ENCODE measurements around the gene PRIMPOL.

Gene PRIMPOL

DNA sequence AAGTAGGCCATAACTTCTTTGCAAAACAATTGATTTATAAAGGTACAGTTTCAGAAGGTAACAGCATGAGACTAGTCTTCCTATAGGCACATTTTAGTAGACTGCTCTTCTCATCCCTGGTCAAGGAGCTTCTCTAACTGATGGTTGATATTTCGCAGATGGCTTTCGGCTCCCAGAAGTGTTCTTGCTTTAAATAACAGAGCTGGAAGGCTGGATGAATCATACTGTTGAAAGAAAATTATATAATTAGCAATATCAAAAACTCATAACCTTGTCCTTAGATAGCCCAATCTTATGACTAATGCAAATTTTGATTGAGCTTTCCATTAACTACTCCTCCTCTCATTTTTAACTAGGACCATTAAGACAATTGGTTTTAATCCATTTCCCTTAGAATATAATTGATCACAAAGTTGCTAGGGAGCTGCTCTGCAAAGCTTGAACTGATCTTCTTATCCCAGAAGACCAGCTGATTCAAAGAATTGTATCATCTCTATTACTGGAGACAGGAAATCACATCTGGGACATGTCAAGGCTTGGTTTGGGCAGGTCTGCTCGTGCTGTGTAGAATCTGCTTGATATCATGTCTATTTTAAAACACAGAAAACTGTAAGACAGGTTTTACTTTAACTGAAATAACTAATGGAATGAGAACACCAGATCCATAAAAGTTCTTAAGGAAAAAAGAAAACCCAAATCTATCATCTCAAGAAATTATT, 45.8 kb downstream of the PRIMPOL start:
- H3K27ac ChIP-seq (ENCODE audit: low read depth, low read length) = no peak overlapping the region
- no peaks in the 10 kb centered on the region for H3K4me1 ChIP-seq (ENCODE audit: insufficient read depth, low read length)
- no peaks in the 10 kb centered on the region for H3K36me3 ChIP-seq (ENCODE audit: insufficient read depth, low read length)
- no peaks in the 10 kb centered on the region for H3K27me3 ChIP-seq (ENCODE audit: control insufficient read depth in 1 of 2, insufficient read depth in 2 of 2, low read length in 2 of 2)
- H3K9ac ChIP-seq (ENCODE audit: low read length) = no peak overlapping the region
- H3K9me3 ChIP-seq (ENCODE audit: low read length) = no peaks in the 10 kb centered on the region
- H3K4me3 ChIP-seq (ENCODE audit: low read depth in 1 of 2, low read length in 2 of 2) = no peak overlapping the region

DNA sequence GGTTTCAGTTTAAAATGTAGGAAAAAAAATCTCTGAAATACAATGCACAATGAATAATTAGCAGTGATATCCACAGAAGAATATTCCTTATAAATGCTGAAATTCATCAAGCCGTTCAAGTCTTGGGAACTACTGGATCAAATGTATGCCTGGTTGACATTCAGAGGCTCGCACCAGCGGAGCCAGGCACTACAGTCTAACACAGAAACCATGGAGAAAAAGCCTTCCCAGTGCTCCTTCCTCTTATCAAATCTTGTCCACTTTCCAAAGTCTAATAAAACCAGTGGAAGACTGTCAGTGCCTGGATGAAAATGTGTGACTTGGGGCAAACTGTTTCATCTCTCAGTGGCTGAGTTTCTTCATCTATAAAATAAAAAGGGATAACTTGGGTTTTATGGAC, 48.4 kb downstream of the PRIMPOL start:
- Histone ChIP-seq H3K9ac (ENCODE audit: low read length) (no peak overlapping the region), H3K4me3 (ENCODE audit: low read depth in 1 of 2, low read length in 2 of 2) (no peak overlapping the region), H3K36me3 (ENCODE audit: insufficient read depth, low read length) (no peaks in the 10 kb centered on the region), H3K9me3 (ENCODE audit: low read length) (no peaks in the 10 kb centered on the region), H3K27ac (ENCODE audit: low read depth, low read length) (no peak overlapping the region), H3K27me3 (ENCODE audit: control insufficient read depth in 1 of 2, insufficient read depth in 2 of 2, low read length in 2 of 2) (no peaks in the 10 kb centered on the region), H3K4me1 (ENCODE audit: insufficient read depth, low read length) (no peaks in the 10 kb centered on the region)

DNA sequence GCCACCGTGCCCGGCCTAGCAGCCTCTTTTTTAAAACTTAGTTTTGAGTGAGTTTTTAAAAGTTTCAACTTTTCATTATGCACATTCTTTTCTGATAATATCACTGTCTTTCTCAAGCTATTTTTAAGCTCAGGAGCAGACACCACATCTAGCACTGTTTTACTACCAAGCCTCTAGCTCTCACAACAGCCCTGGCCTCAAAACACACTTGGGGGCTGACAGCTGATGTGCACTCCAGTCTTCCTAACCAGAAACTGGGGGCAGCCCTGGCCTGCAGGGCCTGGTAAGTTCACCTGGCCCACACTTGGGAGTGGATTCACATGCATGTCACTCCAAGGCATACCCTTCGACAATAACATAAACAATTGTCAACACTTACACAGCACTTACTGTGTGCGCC, 50.4 kb downstream of the PRIMPOL start:
- no peak overlapping the region for H3K4me3 ChIP-seq (ENCODE audit: low read depth in 1 of 2, low read length in 2 of 2)
- H3K4me1 ChIP-seq (ENCODE audit: insufficient read depth, low read length) = no peaks in the 10 kb centered on the region
- H3K36me3 ChIP-seq (ENCODE audit: insufficient read depth, low read length) = no peaks in the 10 kb centered on the region
- no peak overlapping the region for H3K9ac ChIP-seq (ENCODE audit: low read length)
- no peaks in the 10 kb centered on the region for H3K9me3 ChIP-seq (ENCODE audit: low read length)
- no peak overlapping the region for H3K27ac ChIP-seq (ENCODE audit: low read depth, low read length)
- H3K27me3 ChIP-seq (ENCODE audit: control insufficient read depth in 1 of 2, insufficient read depth in 2 of 2, low read length in 2 of 2) = no peaks in the 10 kb centered on the region

DNA sequence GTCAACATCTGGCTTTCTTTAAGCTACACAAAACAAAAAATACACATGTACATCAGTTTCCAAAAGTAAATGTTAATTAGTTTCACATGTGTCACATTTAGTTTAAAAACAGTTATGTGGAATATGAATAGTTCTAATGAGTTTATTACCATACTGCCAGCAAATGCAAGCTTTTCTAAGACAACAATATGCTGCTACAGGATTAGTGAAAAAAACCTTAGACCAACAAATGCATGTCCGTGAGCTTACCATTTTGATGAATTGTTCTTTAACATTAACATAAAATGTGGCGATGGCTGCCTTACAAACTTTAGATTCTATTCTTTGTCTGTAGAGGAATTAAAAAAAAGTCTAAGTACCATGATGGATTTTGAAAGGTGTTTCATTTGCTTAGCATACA, 52.6 kb downstream of the PRIMPOL start:
- Histone ChIP-seq H3K4me3 (ENCODE audit: low read depth in 1 of 2, low read length in 2 of 2) (no peak overlapping the region), H3K36me3 (ENCODE audit: insufficient read depth, low read length) (no peaks in the 10 kb centered on the region), H3K9me3 (ENCODE audit: low read length) (no peaks in the 10 kb centered on the region), H3K27ac (ENCODE audit: low read depth, low read length) (no peak overlapping the region), H3K27me3 (ENCODE audit: control insufficient read depth in 1 of 2, insufficient read depth in 2 of 2, low read length in 2 of 2) (no peaks in the 10 kb centered on the region), H3K9ac (ENCODE audit: low read length) (no peak overlapping the region), H3K4me1 (ENCODE audit: insufficient read depth, low read length) (no peaks in the 10 kb centered on the region)

DNA sequence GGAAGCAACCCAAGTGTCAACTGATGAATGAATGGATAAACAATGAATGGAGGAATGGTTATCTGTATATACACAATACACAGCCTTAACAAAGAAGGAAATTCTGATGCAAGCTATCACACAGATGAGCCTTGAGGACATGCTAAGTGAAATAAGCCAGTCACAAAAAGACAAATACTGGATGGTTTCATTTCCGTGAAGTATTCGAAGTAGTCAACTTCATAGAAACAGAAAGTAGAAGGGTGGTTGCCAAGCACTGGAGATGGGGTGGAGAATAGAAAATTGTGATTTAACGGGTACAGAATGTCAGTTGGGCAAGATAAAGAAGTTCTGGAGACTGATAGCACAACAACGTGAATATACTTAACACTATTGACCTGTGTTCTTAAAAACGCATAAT, 56.2 kb downstream of the PRIMPOL start:
- H3K9ac ChIP-seq (ENCODE audit: low read length) = no peak overlapping the region
- H3K4me1 ChIP-seq (ENCODE audit: insufficient read depth, low read length) = no peaks in the 10 kb centered on the region
- no peaks in the 10 kb centered on the region for H3K36me3 ChIP-seq (ENCODE audit: insufficient read depth, low read length)
- H3K9me3 ChIP-seq (ENCODE audit: low read length) = no peaks in the 10 kb centered on the region
- no peak overlapping the region for H3K4me3 ChIP-seq (ENCODE audit: low read depth in 1 of 2, low read length in 2 of 2)
- H3K27ac ChIP-seq (ENCODE audit: low read depth, low read length) = no peak overlapping the region
- no peaks in the 10 kb centered on the region for H3K27me3 ChIP-seq (ENCODE audit: control insufficient read depth in 1 of 2, insufficient read depth in 2 of 2, low read length in 2 of 2)

DNA sequence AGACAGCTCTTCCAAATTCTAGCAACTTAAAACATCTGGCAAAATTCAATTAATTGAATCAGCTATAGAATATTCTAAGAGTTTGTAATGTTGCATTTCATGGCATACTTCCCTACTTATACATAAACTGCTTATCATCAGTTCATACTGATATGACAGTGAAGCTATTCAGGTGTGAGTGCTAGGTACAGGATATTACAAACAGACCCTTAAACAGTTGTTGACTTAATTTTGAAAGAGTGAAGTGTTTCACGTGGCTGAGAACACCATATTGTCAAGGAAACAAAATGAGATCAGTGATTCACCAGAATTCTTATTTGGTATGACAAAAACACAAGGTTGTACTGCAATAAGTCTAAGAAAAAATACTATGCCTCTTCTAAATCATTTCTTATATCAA, 56.9 kb downstream of the PRIMPOL start:
- Histone ChIP-seq H3K27me3 (ENCODE audit: control insufficient read depth in 1 of 2, insufficient read depth in 2 of 2, low read length in 2 of 2) (no peaks in the 10 kb centered on the region), H3K36me3 (ENCODE audit: insufficient read depth, low read length) (no peaks in the 10 kb centered on the region), H3K4me3 (ENCODE audit: low read depth in 1 of 2, low read length in 2 of 2) (no peak overlapping the region), H3K27ac (ENCODE audit: low read depth, low read length) (no peak overlapping the region), H3K9me3 (ENCODE audit: low read length) (no peaks in the 10 kb centered on the region), H3K9ac (ENCODE audit: low read length) (no peak overlapping the region), H3K4me1 (ENCODE audit: insufficient read depth, low read length) (no peaks in the 10 kb centered on the region)

DNA sequence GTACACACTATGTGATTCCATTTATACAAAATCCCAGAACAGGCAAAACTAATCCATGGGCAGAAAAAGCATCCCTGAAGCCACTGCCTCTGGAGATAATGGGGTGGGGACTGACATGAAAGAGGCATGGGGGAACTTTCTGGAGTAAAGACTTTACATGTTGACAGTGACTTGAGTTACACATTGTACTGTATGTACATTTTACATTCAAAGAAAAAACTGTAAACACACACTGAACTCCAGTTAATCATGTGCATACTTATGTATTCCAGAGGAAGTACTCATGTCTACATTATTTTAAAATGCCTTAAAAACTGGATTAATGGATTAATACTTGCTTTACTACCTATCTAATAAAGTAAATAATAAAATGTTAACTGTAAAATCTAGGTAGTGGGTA, 62.8 kb downstream of the PRIMPOL start:
- H3K9me3 ChIP-seq (ENCODE audit: low read length) = no peaks in the 10 kb centered on the region
- no peaks in the 10 kb centered on the region for H3K27me3 ChIP-seq (ENCODE audit: control insufficient read depth in 1 of 2, insufficient read depth in 2 of 2, low read length in 2 of 2)
- H3K4me3 ChIP-seq (ENCODE audit: low read depth in 1 of 2, low read length in 2 of 2) = no peak overlapping the region
- no peaks in the 10 kb centered on the region for H3K4me1 ChIP-seq (ENCODE audit: insufficient read depth, low read length)
- H3K36me3 ChIP-seq (ENCODE audit: insufficient read depth, low read length) = no peaks in the 10 kb centered on the region
- no peak overlapping the region for H3K27ac ChIP-seq (ENCODE audit: low read depth, low read length)
- no peak overlapping the region for H3K9ac ChIP-seq (ENCODE audit: low read length)

DNA sequence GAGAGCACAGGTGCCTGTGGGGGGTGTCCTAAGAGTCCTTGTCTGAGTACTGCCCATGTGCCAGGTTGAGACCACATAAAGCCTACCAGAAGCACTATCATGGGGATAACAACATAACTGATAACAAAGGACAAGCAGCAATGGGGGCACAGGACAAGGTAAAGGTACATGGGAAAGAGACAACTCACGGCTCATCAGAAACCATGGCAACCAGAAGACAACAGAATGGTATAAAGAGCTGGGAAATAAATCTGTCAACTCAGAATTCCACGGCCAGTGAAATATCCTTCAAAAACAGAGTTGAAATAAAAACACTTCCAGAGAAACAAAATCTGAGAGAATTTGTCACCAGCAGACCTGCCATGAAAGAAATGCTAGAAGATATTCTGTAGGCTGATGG, 64.3 kb downstream of the PRIMPOL start:
- no peaks in the 10 kb centered on the region for H3K4me1 ChIP-seq (ENCODE audit: insufficient read depth, low read length)
- no peaks in the 10 kb centered on the region for H3K9me3 ChIP-seq (ENCODE audit: low read length)
- no peaks in the 10 kb centered on the region for H3K36me3 ChIP-seq (ENCODE audit: insufficient read depth, low read length)
- no peak overlapping the region for H3K9ac ChIP-seq (ENCODE audit: low read length)
- H3K27ac ChIP-seq (ENCODE audit: low read depth, low read length) = no peak overlapping the region
- no peak overlapping the region for H3K4me3 ChIP-seq (ENCODE audit: low read depth in 1 of 2, low read length in 2 of 2)
- no peaks in the 10 kb centered on the region for H3K27me3 ChIP-seq (ENCODE audit: control insufficient read depth in 1 of 2, insufficient read depth in 2 of 2, low read length in 2 of 2)

DNA sequence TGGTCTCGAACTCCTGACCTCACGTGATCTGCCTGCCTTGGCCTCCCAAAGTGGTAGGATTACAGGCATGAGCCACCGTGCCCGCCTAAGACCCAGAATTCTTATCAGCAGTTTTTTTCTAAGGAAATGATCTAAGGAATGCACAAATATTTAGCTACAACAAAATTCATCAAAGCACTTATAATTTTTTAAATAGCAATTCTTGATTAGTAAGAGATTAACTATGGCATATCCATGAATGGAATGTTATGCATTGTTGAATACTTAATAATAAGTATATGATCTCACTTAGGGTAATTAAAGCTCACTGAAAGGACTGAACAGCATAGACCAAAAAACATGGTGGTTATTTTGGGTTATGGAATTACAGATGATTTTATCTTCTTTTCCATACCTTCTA, 66.0 kb downstream of the PRIMPOL start:
- H3K9ac ChIP-seq (ENCODE audit: low read length) = no peak overlapping the region
- H3K27ac ChIP-seq (ENCODE audit: low read depth, low read length) = no peak overlapping the region
- no peaks in the 10 kb centered on the region for H3K4me1 ChIP-seq (ENCODE audit: insufficient read depth, low read length)
- no peaks in the 10 kb centered on the region for H3K36me3 ChIP-seq (ENCODE audit: insufficient read depth, low read length)
- no peak overlapping the region for H3K4me3 ChIP-seq (ENCODE audit: low read depth in 1 of 2, low read length in 2 of 2)
- no peaks in the 10 kb centered on the region for H3K9me3 ChIP-seq (ENCODE audit: low read length)
- H3K27me3 ChIP-seq (ENCODE audit: control insufficient read depth in 1 of 2, insufficient read depth in 2 of 2, low read length in 2 of 2) = no peaks in the 10 kb centered on the region

DNA sequence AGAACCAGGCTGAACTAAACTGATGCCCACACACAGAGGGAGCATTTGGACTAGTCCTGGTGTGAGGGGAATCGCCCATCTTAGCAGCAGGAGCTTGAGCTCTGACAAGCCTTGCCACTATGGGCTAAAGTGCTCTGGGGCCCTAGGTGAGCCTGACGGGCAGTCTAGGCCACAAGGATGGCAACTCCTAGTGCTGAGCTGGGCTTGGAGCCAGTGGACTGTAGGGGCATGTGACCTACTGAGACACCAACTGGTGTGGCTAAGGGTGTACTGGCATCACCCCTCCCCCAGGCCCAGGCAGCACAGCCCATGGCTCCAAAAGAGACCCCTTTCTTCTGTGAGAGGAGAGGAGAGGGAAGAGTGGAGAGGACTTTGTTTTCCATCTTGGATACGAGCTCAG, 69.9 kb downstream of the PRIMPOL start:
- Histone ChIP-seq H3K27me3 (ENCODE audit: control insufficient read depth in 1 of 2, insufficient read depth in 2 of 2, low read length in 2 of 2) (no peaks in the 10 kb centered on the region), H3K36me3 (ENCODE audit: insufficient read depth, low read length) (no peaks in the 10 kb centered on the region), H3K27ac (ENCODE audit: low read depth, low read length) (no peak overlapping the region)

DNA sequence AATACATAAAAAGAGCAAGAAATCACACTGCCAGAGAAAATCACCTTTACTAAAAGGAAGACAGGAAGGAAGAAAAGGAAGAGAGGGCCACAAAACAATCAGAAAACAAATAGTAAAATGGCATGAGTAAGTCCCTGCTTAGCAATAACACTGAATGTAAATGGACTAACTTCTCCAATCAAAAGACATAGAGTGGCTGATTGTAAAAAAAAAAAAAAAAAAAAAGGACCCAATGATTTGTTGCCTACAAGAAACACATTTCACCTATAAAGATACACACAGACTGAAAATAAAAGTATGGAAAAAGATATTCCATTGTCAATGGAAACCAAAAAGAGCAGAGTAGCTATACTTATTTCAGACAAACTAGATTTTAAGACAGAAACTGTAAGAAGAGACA, 71.7 kb downstream of the PRIMPOL start:
- Histone ChIP-seq H3K36me3 (ENCODE audit: insufficient read depth, low read length) (no peaks in the 10 kb centered on the region), H3K9ac (ENCODE audit: low read length) (no peak overlapping the region), H3K27ac (ENCODE audit: low read depth, low read length) (no peak overlapping the region), H3K27me3 (ENCODE audit: control insufficient read depth in 1 of 2, insufficient read depth in 2 of 2, low read length in 2 of 2) (no peaks in the 10 kb centered on the region), H3K9me3 (ENCODE audit: low read length) (no peaks in the 10 kb centered on the region), H3K4me3 (ENCODE audit: low read depth in 1 of 2, low read length in 2 of 2) (no peak overlapping the region), H3K4me1 (ENCODE audit: insufficient read depth, low read length) (no peaks in the 10 kb centered on the region)

More for the DNA sequence above, 69.9 kb downstream of the PRIMPOL start:
- Histone ChIP-seq H3K9me3 (ENCODE audit: low read length) (no peaks in the 10 kb centered on the region), H3K9ac (ENCODE audit: low read length) (no peak overlapping the region), H3K4me3 (ENCODE audit: low read depth in 1 of 2, low read length in 2 of 2) (no peak overlapping the region), H3K4me1 (ENCODE audit: insufficient read depth, low read length) (no peaks in the 10 kb centered on the region)

DNA sequence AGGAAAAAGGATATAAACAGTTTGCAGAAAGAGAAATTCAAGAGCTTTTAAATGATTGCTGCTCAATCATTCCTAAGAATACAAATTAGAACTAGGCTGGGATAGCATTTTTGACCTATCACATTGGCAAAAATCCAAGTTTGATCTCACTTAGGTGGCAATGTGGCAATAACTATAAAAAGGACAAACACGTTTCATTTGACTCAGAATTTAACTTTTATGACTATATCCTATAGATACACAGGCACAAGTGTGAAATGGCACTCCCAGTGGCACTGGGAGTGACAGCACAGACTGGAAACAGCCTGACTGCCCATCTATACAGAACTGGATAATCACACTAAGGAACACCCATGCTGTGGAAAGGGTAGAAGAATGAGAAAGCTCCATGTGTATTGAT, 73.3 kb downstream of the PRIMPOL start:
- no peaks in the 10 kb centered on the region for H3K9me3 ChIP-seq (ENCODE audit: low read length)
- no peaks in the 10 kb centered on the region for H3K36me3 ChIP-seq (ENCODE audit: insufficient read depth, low read length)
- H3K27me3 ChIP-seq (ENCODE audit: control insufficient read depth in 1 of 2, insufficient read depth in 2 of 2, low read length in 2 of 2) = no peaks in the 10 kb centered on the region
- no peak overlapping the region for H3K9ac ChIP-seq (ENCODE audit: low read length)
- H3K4me3 ChIP-seq (ENCODE audit: low read depth in 1 of 2, low read length in 2 of 2) = no peak overlapping the region
- no peak overlapping the region for H3K27ac ChIP-seq (ENCODE audit: low read depth, low read length)
- H3K4me1 ChIP-seq (ENCODE audit: insufficient read depth, low read length) = no peaks in the 10 kb centered on the region

Measured in muscle layer of colon (tissue), 2 donors.